CD4-positive, CD25-positive, alpha-beta regulatory T cell (primary cell): ENCODE measurements around the gene MGST1. TPM values are rescaled to one million over a fixed set of nuclear protein-coding genes. Genes with fewer than 3 reads are reported as not detected.
"Not testable (repeated sequence)": the region's sequence is repeated elsewhere in the genome, so short reads cannot be mapped to it uniquely, and the experiment has no call there.

Source experiments
- ATAC-seq, 2 donors: fragments of 150-1000 bp; cut with Tn5 transposase; one replicate each; pipeline ENCODE4 v1.10.0; 2021; ENCODE audit warnings: low read depth in 2 of 2, moderate number of reproducible peaks in 2 of 2, moderate library complexity in 1 of 2
- DNase-seq, 3 donors: peaks; one replicate each; pipeline versions ENCODE4 v3.0.0 to v3.0.0-alpha.2; 2012 to 2022; ENCODE audit warnings: mixed read lengths in 1 of 3
- H3K27ac ChIP-seq: one replicate; pipeline ENCODE4 v1.7.0; 2013; ENCODE audit warnings: mild to moderate bottlenecking, low read length; ENCODE audit not compliant: insufficient read depth, poor library complexity, severe bottlenecking
- H3K27me3 ChIP-seq: one replicate; pipeline ENCODE4 v1.7.0; 2013; ENCODE audit warnings: low read length; ENCODE audit not compliant: control insufficient read depth, insufficient read depth
- H3K36me3 ChIP-seq: one replicate; pipeline ENCODE4 v1.7.0; 2013; ENCODE audit warnings: mild to moderate bottlenecking, low read length, moderate library complexity; ENCODE audit not compliant: control insufficient read depth, insufficient read depth
- H3K4me1 ChIP-seq: 2 replicates; pipeline ENCODE4 v1.7.0; 2013; ENCODE audit warnings: mild to moderate bottlenecking, low read length; ENCODE audit not compliant: insufficient read depth, control insufficient read depth, poor library complexity, severe bottlenecking
- H3K4me3 ChIP-seq: one replicate; pipeline ENCODE4 v1.7.0; 2013; ENCODE audit warnings: low read depth, mild to moderate bottlenecking, low read length, moderate library complexity
- H3K9me3 ChIP-seq, 2 experiments: 1 replicate in 1 of 2; 2 replicates in 1 of 2; pipeline ENCODE4 v1.7.0; 2013; ENCODE audit warnings: low read length in 2 of 2, mild to moderate bottlenecking in 1 of 2, moderate library complexity in 1 of 2; ENCODE audit not compliant: control insufficient read depth in 2 of 2
- H3K27ac Mint-ChIP-seq, 3 donors: one replicate each; pipeline ENCODE4 v1.8.0; 2020 to 2022; ENCODE audit warnings: mild to moderate bottlenecking in 3 of 3, mixed read lengths in 3 of 3, moderate library complexity in 2 of 3
- H3K27me3 Mint-ChIP-seq: one replicate; pipeline ENCODE4 v1.8.0; 2022; ENCODE audit warnings: mild to moderate bottlenecking, mixed read lengths
- H3K36me3 Mint-ChIP-seq: one replicate; pipeline ENCODE4 v1.8.0; 2020; ENCODE audit warnings: mixed read lengths
- H3K4me1 Mint-ChIP-seq, 4 donors: one replicate each; pipeline ENCODE4 v1.8.0; 2020 to 2022; ENCODE audit warnings: mixed read lengths in 4 of 4, mild to moderate bottlenecking in 1 of 4
- H3K4me3 Mint-ChIP-seq, 4 donors: one replicate each; pipeline ENCODE4 v1.8.0; 2020 to 2022; ENCODE audit warnings: mild to moderate bottlenecking in 4 of 4, mixed read lengths in 4 of 4, moderate library complexity in 3 of 4
- H3K9me3 Mint-ChIP-seq, 7 donors: one replicate each; pipeline ENCODE4 v1.8.0; 2020 to 2022; ENCODE audit warnings: mixed read lengths in 7 of 7, mild to moderate bottlenecking in 3 of 7, moderate library complexity in 2 of 7
- polyA plus RNA-seq, 4 donors: library from polyadenylated mRNA; unstranded; fragments of 300-500 nt; fragmentation: Illumina TruSeq; gene quantifications; one replicate each; pipeline ENCODE4 v1.2.3, GENCODE V29; 2021
- total RNA-seq: library from RNA; stranded (reverse); gene quantifications from one replicate; pipeline ENCODE4 v1.2.3, GENCODE V29; 2022

Gene MGST1
- total and polyA plus RNA-seq, 5 donors from 2014 or later = 1.2 TPM; not detected in 4

GRCh38 chr12:16401835-16402234 is 54.4 kb downstream of the MGST1 start:
- DNase-seq, H3K9me3 ChIP-seq, H3K27ac ChIP-seq, H3K36me3 ChIP-seq, H3K36me3 Mint-ChIP-seq, ATAC-seq, H3K4me1 ChIP-seq, H3K4me1 Mint-ChIP-seq, H3K27me3 ChIP-seq, H3K4me3 ChIP-seq, H3K4me3 Mint-ChIP-seq, H3K27ac Mint-ChIP-seq, H3K27me3 Mint-ChIP-seq: not testable (repeated sequence)
- H3K9me3 Mint-ChIP-seq = peaks cover 4 to 13% (median 9%) of the 10 kb centered on the region in 7 donors

GRCh38 chr12:16407346-16407745 is 59.9 kb downstream of the MGST1 start:
- DNase-seq (no peak), ATAC-seq (no peak)
- Mint-ChIP-seq H3K4me3 (no peak overlapping the region), H3K27ac (no peak overlapping the region), H3K9me3 (peaks cover 6 to 20% (median 13%) of the 10 kb centered on the region in 7 donors), H3K4me1 (no peaks in the 10 kb centered on the region), H3K36me3 (no peaks in the 10 kb centered on the region), H3K27me3 (no peaks in the 10 kb centered on the region)
- no peak overlapping the region for H3K4me3 ChIP-seq
- H3K36me3 ChIP-seq = no peaks in the 10 kb centered on the region
- H3K27ac ChIP-seq = no peak overlapping the region
- no peaks in the 10 kb centered on the region for H3K4me1 ChIP-seq
- no peaks in the 10 kb centered on the region for H3K27me3 ChIP-seq
- H3K9me3 ChIP-seq = no peaks in the 10 kb centered on the region

Other genes with a start within 250 kb of the MGST1 start
- not detected for gene SLC15A5, start 70.0 kb upstream of the MGST1 start, total RNA-seq
- gene SLC15A5, start 70.0 kb upstream of the MGST1 start, polyA plus RNA-seq = not detected